OCI-LY7 (cell line): ENCODE results near the gene ATP6V0D1. TPM values are rescaled to one million over a fixed set of nuclear protein-coding genes. Genes with fewer than 3 reads are reported as not detected.

ENCODE experiments used
- BruUV-seq: library from RNA; stranded (reverse); fragments of 400-500 nt; replicated peaks from 2 replicates; lab custom pipeline; 2021; lab: Mats Ljungman, UMichigan
- CTCF ChIA-PET: fragments of 300-600 bp; sonication (Branson Sonifier 250); formaldehyde crosslinking; loops from one replicate; lab custom pipeline; 2022; ENCODE audit warnings: antibody characterized with exemption; ENCODE audit not compliant: unreplicated experiment; lab: Charles Lee
- POLR2A ChIA-PET: fragments of 300-600 bp; sonication (Branson Sonifier 250); formaldehyde crosslinking; loops from one replicate; lab custom pipeline; 2022; ENCODE audit warnings: antibody characterized with exemption; lab: Charles Lee
- DNase-seq: peaks from one replicate; pipeline ENCODE4 v3.0.0-alpha.2; 2015; ENCODE audit warnings: low spot score
- H2AFZ ChIP-seq: fragments of 200-600 bp; sonication (generic), shearing (Covaris generic); 2 replicates; pipeline ENCODE4 v1.6.1; 2014; ENCODE audit warnings: mild to moderate bottlenecking, antibody characterized with exemption, low read length, moderate library complexity
- H3K27ac ChIP-seq: fragments of 200-600 bp; sonication (generic); 2 replicates; pipeline ENCODE4 v1.5.1; 2014; ENCODE audit warnings: mixed run types, low read depth, mild to moderate bottlenecking, moderate library complexity, low read length, inconsistent platforms; ENCODE audit not compliant: poor library complexity, severe bottlenecking
- H3K36me3 ChIP-seq: fragments of 200-600 bp; sonication (generic); 2 replicates; pipeline ENCODE4 v1.6.1; 2014; ENCODE audit warnings: mild to moderate bottlenecking, antibody characterized with exemption, low read length, moderate library complexity, mixed read lengths; ENCODE audit not compliant: insufficient read depth
- H3K4me1 ChIP-seq: fragments of 200-600 bp; sonication (generic); 2 replicates; pipeline ENCODE4 v1.5.1; 2014; ENCODE audit warnings: mild to moderate bottlenecking, low read length; ENCODE audit not compliant: insufficient read depth, poor library complexity, severe bottlenecking
- H3K4me2 ChIP-seq: fragments of 200-600 bp; sonication (generic); 2 replicates; pipeline ENCODE4 v1.6.1; 2014; ENCODE audit warnings: mild to moderate bottlenecking, low read length
- H3K4me3 ChIP-seq: fragments of 200-600 bp; sonication (generic); 2 replicates; pipeline ENCODE4 v1.5.1; 2014; ENCODE audit warnings: mild to moderate bottlenecking, low read depth, low read length; ENCODE audit not compliant: poor library complexity, severe bottlenecking
- H3K79me2 ChIP-seq: fragments of 200-600 bp; sonication (generic); 2 replicates; pipeline ENCODE4 v1.6.1; 2016; ENCODE audit warnings: low read depth, mild to moderate bottlenecking, low read length, moderate library complexity, mixed read lengths; ENCODE audit not compliant: insufficient read depth
- H3K9me2 ChIP-seq: fragments of 200-600 bp; sonication (generic); 2 replicates; pipeline ENCODE4 v1.6.1; 2016; ENCODE audit warnings: mild to moderate bottlenecking, low read length, mixed read lengths; ENCODE audit not compliant: insufficient read depth
- H3K9me3 ChIP-seq: fragments of 200-600 bp; sonication (generic); 2 replicates; pipeline ENCODE4 v1.6.1; 2014; ENCODE audit warnings: mild to moderate bottlenecking, mixed run types, low read length, mixed read lengths
- H4K20me1 ChIP-seq: fragments of 200-600 bp; sonication (generic); 2 replicates; pipeline ENCODE4 v1.6.1; 2014; ENCODE audit warnings: mild to moderate bottlenecking, antibody characterized with exemption, low read length, moderate library complexity, mixed read lengths; ENCODE audit not compliant: insufficient read depth
- EZH2phosphoT487 ChIP-seq: fragments of 200-600 bp; sonication (generic); IDR thresholded peaks from 2 replicates; pipeline ENCODE4 v1.6.1; 2018; ENCODE audit warnings: low read depth, borderline replicate concordance, mild to moderate bottlenecking, mixed run types, antibody characterized with exemption, low read length, moderate library complexity, mixed read lengths
- intact Hi-C: fragments of 100-400 bp; cut with micrococcal nuclease; formaldehyde crosslinking; loops from one replicate; pipeline ENCODE4 v1.10.0; 2022; ENCODE audit not compliant: unreplicated experiment
- total RNA-seq, 2 experiments: library from RNA; depleted of rRNA in 1 of 2; stranded (reverse); fragments of >200 nt in 1 of 2; shearing (Covaris generic) in 1 of 2; gene quantifications; 2 replicates each; pipeline ENCODE4 v1.2.3, GENCODE V29; 2014 to 2022
- TF ChIP-seq, protein P1 (sequence below): fragments of 200-600 bp; sonication (generic); conservative IDR thresholded peaks from 2 replicates; pipeline ENCODE4 v1.5.1; 2014; ENCODE audit warnings: mild to moderate bottlenecking, antibody characterized with exemption, low read length, moderate library complexity, mixed read lengths

Gene ATP6V0D1
- total RNA-seq, 2 experiments from 2014 or later = 24.4 to 38.0 TPM

DNA sequence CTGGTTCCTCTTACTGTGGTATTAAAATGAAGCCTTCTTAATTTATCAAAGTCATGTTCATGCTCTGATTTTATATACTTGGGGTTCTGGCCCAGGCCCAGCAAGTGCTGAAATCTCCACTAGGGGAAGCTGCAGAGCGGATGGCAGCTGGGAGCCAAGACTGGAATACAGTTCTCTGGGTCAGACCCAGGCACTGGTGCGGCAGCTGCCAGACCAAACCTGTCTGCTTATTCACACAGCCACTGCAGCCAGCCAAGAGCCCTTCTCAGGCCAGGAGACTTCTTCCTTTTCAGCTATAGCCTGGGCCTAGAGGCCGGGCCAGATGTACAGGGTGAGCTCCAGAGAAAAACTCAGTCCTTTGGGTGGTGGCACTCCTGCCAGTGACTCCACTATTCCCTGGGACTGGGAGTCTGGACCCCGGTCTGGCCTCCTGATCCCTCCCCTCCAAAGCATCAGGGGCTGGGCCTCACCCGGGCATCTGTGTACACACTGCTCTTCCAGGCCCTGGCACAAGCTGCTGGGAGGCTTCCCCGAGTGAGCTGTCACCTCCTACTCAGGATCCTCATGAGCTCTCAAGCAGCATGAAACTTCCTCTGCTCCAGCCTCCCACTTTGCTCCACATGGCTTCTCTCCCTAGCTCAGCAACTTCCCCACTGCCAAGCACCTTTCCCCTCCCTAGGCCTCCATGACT lies 24.4 kb downstream of the ATP6V0D1 start:
- ChIA-PET CTCF (no interaction called here), POLR2A (no interaction called here)
- Histone ChIP-seq H3K9me3 (no peaks in the 10 kb centered on the region), H3K9me2 (no peaks in the 10 kb centered on the region), H3K27ac (no peak overlapping the region), H3K4me3 (no peak overlapping the region), H3K79me2 (no peaks in the 10 kb centered on the region), H3K4me2 (no peak overlapping the region), H3K4me1 (no peaks in the 10 kb centered on the region), H2AFZ (no peak overlapping the region), H3K36me3 (peaks cover 4% of the 10 kb centered on the region; the same call in 1 of the 2 replicates), H4K20me1 (no peaks in the 10 kb centered on the region; the same call in 1 of the 2 replicates)
- TF ChIP-seq, protein P1, sequence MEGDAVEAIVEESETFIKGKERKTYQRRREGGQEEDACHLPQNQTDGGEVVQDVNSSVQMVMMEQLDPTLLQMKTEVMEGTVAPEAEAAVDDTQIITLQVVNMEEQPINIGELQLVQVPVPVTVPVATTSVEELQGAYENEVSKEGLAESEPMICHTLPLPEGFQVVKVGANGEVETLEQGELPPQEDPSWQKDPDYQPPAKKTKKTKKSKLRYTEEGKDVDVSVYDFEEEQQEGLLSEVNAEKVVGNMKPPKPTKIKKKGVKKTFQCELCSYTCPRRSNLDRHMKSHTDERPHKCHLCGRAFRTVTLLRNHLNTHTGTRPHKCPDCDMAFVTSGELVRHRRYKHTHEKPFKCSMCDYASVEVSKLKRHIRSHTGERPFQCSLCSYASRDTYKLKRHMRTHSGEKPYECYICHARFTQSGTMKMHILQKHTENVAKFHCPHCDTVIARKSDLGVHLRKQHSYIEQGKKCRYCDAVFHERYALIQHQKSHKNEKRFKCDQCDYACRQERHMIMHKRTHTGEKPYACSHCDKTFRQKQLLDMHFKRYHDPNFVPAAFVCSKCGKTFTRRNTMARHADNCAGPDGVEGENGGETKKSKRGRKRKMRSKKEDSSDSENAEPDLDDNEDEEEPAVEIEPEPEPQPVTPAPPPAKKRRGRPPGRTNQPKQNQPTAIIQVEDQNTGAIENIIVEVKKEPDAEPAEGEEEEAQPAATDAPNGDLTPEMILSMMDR = peak; percentile 63
- no peak for TF ChIP-seq EZH2phosphoT487
- no TSS peak for BruUV-seq
- intact Hi-C loops = no loop called here
- DNase-seq = no peak

DNA sequence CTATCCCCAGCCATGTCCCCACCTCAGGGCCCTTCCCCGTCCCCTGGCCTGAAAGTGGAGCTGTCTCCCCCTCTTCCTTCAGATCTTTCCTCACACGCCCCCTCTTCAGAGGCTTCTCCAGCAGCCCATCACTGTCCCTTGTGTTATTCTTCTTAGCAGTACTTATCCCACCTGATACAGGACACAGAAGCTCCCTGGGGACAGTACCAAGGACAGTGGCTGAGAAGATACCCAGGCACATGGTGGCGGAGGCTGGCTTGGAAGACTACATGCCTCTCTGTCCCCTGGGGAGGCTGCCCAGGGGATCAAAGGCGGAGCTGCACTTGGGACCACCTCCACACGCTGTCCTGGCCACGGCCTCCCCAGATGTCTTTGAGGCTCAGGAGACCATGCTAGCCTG lies 26.1 kb downstream of the ATP6V0D1 start:
- DNase-seq = no peak

More for the DNA sequence above, 26.1 kb downstream of the ATP6V0D1 start:
- POLR2A ChIA-PET = no interaction called here
- no peak overlapping the region for H3K27ac ChIP-seq
- H3K9me2 ChIP-seq = no peaks in the 10 kb centered on the region
- no peak overlapping the region for H3K4me3 ChIP-seq
- H3K9me3 ChIP-seq = no peaks in the 10 kb centered on the region
- no peaks in the 10 kb centered on the region; the same call in 1 of the 2 replicates for H4K20me1 ChIP-seq
- no TSS peak for BruUV-seq
- H3K36me3 ChIP-seq = peaks cover 4% of the 10 kb centered on the region; the same call in 1 of the 2 replicates
- H3K4me2 ChIP-seq = no peak overlapping the region
- no peaks in the 10 kb centered on the region for H3K79me2 ChIP-seq
- H2AFZ ChIP-seq = no peak overlapping the region
- no peaks in the 10 kb centered on the region for H3K4me1 ChIP-seq
- CTCF ChIA-PET = no interaction called here
- intact Hi-C loops = no loop called here
- TF ChIP-seq, protein P1 = no peak
- no peak for TF ChIP-seq EZH2phosphoT487
